HG02981 (cell line): ENCODE data around the gene STON2.

Source experiments
- ATAC-seq: cut with Tn5 transposase; IDR thresholded peaks from one replicate; pipeline ENCODE4 v1.9.1; 2021; ENCODE audit warnings: mild to moderate bottlenecking, moderate library complexity; ENCODE audit not compliant: unreplicated experiment

Gene STON2

DNA sequence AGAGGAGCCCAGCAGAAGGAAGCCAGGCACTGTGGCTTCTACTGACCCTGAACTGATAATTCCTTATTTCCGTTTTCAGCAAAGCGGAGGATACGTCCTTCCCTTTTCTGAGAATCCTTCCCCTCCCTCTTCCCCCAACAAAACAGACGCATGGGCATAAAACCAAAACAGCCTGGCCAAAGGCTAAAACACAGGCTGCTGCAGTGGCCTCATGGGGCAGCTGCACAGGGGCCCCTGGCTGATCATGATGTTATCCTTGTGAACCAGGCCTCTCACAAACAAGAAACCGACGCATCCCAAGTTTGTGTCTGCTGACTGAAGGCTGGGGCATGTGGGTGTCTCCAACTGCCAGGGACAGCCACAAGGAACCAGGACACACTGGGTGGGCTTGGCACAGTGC lies 23.4 kb upstream of the STON2 start:
- ATAC-seq = no peak

- no peak for ATAC-seq
These were observed 18.1 kb upstream of the STON2 start for GRCh38 chr14:81418057-81418790.

DNA sequence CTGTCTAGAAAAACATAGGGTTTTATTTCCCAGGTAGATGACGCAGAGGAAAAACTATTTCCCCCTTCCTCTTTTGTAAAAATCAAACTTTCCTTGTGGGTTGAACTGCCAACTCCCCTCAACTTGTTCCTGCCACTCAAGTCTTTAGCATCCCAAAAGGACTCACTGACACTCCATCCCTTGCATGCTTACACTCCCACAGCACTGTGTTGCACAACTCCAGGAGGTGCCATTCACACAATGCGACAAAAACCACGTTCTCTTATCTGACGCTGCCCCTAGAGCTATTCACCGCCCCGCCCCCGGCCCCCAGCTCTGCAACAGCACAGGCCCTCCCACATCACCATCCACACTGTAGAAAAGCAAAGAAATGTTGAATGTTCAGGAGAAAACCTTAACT lies 16.9 kb upstream of the STON2 start:
- no peak for ATAC-seq

DNA sequence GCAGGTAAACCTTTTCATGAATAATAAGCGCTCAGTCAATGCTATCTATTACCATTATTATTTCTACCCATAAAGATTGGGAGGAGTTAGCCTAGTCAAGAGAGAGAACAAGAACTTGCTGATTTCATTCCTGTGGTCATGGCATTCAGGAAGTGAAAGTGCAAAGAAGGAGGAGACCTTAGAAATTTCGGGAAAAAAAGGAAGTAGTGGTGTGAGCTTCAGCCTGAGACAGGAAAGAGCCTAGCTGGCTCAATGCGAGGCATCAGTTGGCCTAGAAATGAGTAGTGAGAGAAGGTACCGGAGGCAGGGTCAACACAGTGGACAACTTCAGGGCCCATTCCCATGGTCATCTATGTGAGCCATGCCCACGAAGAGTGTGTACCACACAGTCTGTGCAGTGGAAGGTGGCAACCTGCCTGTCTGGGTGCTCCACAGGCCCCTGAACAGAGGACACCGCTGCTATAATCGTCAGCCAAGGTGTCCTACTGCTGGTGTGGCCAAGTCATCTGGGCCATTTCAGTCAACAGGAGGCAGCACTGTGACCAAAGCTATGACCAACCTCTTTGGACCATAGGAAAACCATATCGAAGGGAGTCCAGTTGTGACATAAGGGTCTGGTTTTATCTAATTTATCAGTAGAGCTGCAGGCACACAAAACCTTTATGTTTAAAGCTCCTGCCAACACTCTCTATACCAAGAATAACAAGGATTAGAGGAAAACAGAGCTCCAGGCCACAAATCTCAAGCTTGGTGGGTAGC lies 16.2 kb upstream of the STON2 start:
- no peak for ATAC-seq

DNA sequence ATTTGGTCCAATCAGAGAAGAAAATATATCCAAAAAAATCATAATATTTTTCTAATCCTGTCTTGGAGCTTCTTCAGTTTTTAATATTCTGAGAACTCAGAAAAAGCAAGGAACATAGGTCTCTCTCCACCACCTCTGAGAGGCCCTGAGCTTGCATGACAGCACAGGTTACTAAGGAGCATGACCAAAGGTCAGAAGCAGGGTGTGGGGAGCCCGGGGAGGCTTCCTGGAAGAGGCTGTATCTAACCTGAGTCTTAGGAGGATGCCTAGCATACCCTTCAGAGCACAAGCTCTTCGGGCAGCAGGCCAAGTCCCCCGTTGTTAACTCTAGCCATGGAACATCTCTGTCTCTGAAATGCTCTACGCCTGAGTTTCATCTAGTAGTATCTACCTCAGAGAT lies 15.7 kb upstream of the STON2 start:
- no peak for ATAC-seq

- no peak for ATAC-seq
These were observed 14.0 kb upstream of the STON2 start for GRCh38 chr14:81414123-81414522.

DNA sequence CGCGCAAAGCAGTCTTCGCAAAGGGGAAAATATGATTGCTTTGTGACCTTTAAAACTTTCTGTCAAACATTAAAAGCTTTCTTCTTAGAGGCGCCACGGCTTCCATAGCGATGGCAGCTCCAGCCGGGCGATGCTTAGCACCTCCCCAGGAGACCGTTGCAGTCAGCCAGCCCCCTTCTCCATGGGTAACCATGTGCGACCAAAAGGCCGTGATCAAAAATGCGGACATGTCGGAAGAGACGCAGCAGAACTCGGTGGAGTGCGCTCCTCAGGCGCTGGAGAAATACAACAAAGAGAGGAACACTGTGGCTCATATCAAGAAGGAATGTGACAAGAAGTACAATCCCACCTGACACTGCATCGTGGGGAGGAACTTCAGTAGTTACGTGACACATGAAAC lies 12.7 kb upstream of the STON2 start:
- no peak for ATAC-seq

DNA sequence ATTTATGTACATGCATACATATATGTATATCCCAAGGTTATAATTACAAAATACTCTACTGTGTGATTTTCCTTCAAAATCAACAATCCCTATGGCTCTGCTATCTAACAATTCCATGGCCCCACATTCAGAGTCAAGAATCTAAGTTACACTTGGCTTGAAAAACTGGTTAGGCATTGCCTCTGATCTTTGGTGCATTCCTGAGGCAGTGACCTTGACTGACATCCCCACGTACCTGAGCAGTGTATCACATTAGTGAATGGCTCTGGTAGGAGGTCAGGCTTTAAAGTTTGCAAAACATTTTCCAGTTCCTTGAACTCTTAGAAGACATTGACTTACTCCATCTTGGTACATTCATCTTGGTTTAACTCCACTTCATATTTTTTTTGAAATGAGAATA lies 8.5 kb upstream of the STON2 start:
- ATAC-seq = no peak

DNA sequence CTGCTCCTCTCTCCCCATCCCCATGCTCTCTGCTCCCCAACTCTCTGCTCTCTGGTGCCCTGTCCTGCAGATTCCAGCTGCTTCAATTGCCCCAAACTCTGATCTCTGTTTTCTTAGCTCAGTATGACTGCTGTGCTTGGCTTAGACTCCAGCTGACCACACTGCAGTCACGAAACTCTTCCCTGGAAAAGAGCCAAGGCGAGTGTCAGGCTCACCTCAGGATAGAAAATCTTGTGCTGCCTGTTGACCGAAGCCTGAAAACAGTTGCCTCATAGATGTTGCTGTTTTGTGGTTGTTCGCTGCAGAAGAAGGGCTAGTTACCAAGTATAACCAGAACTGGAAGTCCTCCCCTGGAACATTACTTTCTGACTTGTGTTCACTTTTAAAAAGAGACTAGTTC lies 6.7 kb upstream of the STON2 start:
- ATAC-seq = no peak

- peak; percentile 24 for ATAC-seq
These were observed 2.0 kb upstream of the STON2 start for GRCh38 chr14:81402123-81402495.

GRCh38 chr14:81401420-81402122 lies 1.4 kb upstream of the STON2 start:
- ATAC-seq = peak; percentile 58

DNA sequence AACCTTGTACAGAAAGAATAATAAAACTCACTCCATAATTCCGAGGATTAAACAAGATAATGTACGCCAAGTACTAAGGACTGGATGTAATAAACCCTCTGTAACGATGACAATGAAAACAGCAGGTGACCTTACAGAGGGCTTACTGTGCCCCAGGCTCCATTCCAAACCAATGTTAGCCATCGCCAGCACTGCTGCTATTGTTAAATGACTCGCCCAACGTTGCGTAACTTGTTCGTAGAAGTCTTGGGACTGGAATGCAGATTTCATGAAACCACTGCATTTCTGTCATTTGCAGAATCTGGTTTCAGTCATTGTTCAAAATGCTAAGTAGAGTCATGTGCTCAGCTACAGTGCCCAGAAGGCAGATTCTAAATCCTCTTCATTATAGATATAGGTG lies 728 bp upstream of the STON2 start:
- ATAC-seq = no peak

DNA sequence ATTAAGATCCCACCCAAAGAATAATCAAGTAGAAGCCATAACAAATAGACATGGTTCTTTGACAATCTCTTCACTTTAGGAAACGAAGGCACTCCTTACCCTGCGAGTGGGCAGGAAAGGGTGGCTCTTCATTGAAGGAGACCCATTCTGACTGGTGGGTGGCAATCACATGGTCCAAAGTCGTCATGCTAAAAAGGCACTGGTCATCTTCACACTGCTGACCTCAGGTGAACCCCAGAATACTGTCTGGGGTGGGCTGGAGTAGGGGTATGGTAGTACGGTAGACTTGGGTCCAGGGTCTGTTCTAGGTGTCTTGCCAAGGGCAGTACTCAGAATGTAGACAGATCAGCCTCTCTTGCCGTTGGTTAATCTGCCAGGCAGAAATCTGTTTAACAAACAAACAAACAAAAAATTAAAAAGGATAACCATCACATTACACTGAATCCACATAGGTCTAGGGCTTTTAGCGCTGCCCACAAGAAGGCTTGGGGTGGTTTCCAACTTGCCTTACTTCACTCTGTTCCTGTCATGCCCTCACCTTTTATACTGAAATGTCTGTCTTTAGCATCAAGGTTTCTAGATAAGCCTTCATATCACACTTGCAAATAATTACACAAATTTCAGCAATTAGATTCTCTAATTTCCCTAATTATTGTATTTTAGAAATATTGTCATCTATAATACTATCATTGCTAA lies 1.8 kb downstream of the STON2 start:
- no peak for ATAC-seq

DNA sequence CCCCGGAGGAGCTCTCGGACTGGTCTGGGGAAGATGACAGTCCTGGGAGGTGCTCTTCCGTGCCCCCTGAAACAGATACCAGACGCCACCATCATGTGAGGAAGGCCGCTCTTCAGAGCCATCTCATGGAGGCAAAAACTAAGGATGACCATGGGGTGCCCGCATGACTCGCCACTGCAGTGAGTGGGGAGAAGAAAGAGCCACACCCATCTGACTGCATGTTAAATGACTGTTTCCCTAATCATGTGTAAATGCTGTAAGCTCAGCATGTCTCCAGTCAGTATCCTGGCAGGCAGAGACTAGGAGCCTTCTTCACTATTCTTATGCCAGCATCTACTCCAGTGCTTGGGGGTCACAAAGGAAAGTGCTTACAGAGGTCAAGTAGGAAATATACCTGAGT lies 4.0 kb downstream of the STON2 start:
- no peak for ATAC-seq

GRCh38 chr14:81394739-81395138 lies 5.4 kb downstream of the STON2 start:
- no peak for ATAC-seq

- no peak for ATAC-seq
These were observed 7.0 kb downstream of the STON2 start for GRCh38 chr14:81392976-81393643.

DNA sequence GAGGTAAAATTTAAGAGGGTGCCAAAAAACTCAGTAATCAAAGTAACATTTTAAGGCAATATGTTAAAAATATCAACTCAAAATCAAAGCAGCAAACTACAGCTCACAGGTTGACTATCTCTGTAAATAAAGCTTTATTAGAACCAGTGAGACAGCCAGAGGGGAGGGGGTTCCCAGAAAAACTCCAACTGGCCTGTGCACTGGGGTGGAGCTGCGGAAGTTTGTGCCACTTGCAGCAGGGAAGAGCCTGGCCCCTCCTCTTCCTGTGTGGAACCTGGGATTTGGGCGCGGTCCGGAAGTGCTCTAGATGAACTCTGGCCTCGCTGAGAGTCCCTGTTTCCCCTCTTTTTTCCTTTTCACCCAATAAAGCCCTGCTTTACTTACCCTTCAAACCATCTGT lies 8.1 kb downstream of the STON2 start:
- ATAC-seq = no peak

DNA sequence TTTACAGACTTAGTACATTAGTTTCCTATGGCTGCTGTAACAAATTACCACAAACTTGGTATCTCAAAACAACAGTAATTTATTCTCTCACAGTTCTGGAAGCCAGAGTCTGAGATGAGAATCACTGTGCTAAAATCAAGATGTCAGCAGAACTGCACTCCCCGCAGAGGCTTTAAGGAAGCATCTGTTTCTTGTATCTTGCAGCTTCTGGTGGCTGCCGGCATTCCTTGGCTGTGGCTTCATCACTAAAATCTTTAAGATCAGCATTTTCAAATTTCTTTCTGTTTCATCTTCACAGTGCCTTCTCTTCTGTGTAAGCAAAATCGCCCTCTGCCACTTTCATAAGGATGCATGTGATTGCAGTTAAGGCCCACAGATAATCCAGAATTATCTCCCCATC lies 9.4 kb downstream of the STON2 start:
- ATAC-seq = no peak

DNA sequence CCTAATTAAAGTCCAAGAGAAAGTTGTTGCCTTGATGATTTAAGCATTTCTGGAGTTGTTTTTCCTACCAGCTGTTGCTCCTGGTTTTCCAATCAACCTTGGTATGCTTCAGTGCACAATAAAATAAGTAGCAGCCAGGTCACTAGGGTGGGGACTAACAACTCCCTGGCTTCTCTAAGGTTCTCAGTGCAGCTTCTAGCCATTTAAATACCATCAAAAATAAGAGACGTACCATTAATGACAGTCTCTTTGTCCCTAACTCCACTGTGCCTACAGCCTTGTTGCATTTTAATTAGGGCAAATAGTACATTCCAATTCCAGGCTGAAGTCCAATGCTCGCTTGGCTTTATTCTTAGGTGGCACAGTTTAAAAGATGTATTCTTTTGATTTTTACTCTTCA lies 11.8 kb downstream of the STON2 start:
- ATAC-seq = no peak

DNA sequence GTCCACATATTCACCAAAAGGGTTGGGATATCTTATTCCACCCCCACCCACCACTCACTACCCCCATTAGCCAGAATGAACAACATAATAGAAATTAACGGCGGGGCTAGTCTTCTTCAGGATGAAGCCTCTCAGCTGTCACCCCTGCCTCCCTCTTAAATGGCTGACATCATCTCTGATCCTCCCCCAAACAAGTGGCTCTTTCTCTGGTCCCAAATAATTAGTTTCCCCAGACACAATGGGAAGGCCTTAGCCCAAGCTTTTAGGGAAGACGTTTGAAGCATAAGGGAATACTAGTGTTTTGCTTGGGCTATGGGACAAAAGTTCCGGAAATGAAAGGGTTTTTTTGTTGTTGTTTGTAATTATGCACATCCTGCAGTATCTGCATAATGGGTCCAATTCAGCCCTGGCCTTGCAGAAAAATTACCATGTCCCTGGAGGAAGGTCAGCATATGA lies 13.8 kb downstream of the STON2 start:
- no peak for ATAC-seq

DNA sequence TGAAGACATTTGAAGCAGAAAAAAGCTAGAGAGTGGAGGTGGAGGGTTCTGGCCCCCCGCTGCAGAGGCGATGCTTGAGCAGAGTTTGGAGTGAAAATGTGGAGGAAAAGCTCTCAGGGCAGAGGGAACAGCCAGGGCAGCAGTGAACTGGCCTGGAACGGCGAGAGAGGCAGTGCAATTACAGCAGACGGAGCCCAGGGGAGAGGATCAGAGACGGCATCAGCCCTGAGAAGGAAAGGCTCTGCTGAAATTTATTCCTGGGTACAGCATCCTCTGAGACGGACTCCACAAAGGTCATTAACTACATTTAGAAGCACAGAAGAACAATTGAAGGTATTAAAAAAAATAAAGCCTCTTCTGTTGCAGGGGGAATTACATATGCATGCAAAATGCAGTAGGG lies 14.2 kb downstream of the STON2 start:
- no peak for ATAC-seq
